Mesodermal cell (in vitro differentiated cells): ENCODE data around the gene TIMM13.
"Not testable (repeated sequence)": the region's sequence is repeated elsewhere in the genome, so short reads cannot be mapped to it uniquely, and the experiment has no call there.

ENCODE experiments used
- H3K27ac ChIP-seq: 2 replicates; pipeline ENCODE4 v1.7.0; 2013; ENCODE audit warnings: mild to moderate bottlenecking, low read depth, low read length, moderate library complexity; ENCODE audit not compliant: severe bottlenecking
- H3K36me3 ChIP-seq: 2 replicates; pipeline ENCODE4 v1.7.1; 2013; ENCODE audit warnings: mild to moderate bottlenecking, low read length, moderate library complexity; ENCODE audit not compliant: control insufficient read depth, insufficient read depth
- H3K4me1 ChIP-seq: one replicate; pipeline ENCODE4 v1.7.1; 2013; ENCODE audit warnings: mild to moderate bottlenecking, low read length; ENCODE audit not compliant: insufficient read depth, control insufficient read depth, poor library complexity, severe bottlenecking
- H3K4me3 ChIP-seq: 2 replicates; pipeline ENCODE4 v1.7.0; 2013; ENCODE audit warnings: low read length, control low read depth, mild to moderate bottlenecking; ENCODE audit not compliant: insufficient read depth, poor library complexity, severe bottlenecking; ENCODE audit errors: extremely low read depth
- H3K9me3 ChIP-seq: 2 replicates; pipeline ENCODE4 v1.7.1; 2013; ENCODE audit warnings: mild to moderate bottlenecking, low read length, moderate library complexity; ENCODE audit not compliant: control insufficient read depth
- WGBS, 2 experiments: methylation state at CpG; one replicate each; pipeline ENCODE4 v1.1.5; 2013; ENCODE audit warnings: missing lambda C conversion rate in 2 of 2; ENCODE audit not compliant: insufficient coverage in 2 of 2; 5-methylcytosine and 5-hydroxymethylcytosine counted together

Gene TIMM13

GRCh38 chr19:2410023-2410422 lies 17.4 kb downstream of the TIMM13 start:
- H3K4me1 ChIP-seq = no peaks in the 10 kb centered on the region
- WGBS, 2 experiments = 93 to 95% methylated on average over 7 of the region's 7 CpGs
- H3K9me3 ChIP-seq = peaks cover 10% of the 10 kb centered on the region
- no peak overlapping the region for H3K4me3 ChIP-seq
- H3K36me3 ChIP-seq = no peaks in the 10 kb centered on the region
- no peak overlapping the region for H3K27ac ChIP-seq

DNA sequence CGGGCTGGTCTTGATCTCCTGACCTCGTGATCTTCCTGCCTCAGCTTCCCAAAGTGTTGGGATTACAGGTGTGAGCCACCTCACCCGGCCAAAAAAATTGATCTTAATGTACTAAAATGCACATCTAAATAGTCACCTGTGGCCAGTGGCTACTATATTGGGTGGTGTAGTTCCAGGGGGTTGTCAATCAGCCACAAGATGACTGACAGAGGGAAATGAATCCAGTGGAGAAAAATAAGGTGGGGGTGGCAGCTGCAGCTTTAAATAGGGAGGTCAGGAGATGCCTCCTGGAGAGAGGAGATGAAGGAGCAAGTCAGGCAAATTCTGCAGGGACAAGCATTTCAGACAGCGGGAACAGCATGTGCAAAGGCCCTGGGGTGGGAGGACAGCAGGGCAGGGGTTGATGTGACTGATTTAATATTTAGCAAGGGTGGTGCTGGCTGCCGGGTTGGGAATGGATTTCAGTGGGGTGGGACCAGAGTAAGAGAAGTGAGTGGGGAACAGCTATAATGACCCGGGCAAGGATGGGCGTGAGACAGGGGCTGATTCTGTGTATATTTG lies 18.0 kb downstream of the TIMM13 start:
- Histone ChIP-seq H3K27ac (no peak overlapping the region), H3K4me1 (no peaks in the 10 kb centered on the region), H3K4me3 (no peak overlapping the region), H3K36me3 (no peaks in the 10 kb centered on the region), H3K9me3 (peaks cover 10% of the 10 kb centered on the region)
- WGBS, 2 experiments = 98% methylated on average over 4 to 6 of the region's 7 CpGs

- WGBS, 2 experiments = 87 to 90% methylated on average over 23 to 24 of the region's 25 CpGs
- H3K4me3 ChIP-seq = no peak overlapping the region
- H3K4me1 ChIP-seq = no peaks in the 10 kb centered on the region
- no peaks in the 10 kb centered on the region for H3K36me3 ChIP-seq
- H3K27ac ChIP-seq = no peak overlapping the region
- H3K9me3 ChIP-seq = peaks cover 10% of the 10 kb centered on the region
Measured at GRCh38 chr19:2408247-2408646, 19.1 kb downstream of the TIMM13 start.

DNA sequence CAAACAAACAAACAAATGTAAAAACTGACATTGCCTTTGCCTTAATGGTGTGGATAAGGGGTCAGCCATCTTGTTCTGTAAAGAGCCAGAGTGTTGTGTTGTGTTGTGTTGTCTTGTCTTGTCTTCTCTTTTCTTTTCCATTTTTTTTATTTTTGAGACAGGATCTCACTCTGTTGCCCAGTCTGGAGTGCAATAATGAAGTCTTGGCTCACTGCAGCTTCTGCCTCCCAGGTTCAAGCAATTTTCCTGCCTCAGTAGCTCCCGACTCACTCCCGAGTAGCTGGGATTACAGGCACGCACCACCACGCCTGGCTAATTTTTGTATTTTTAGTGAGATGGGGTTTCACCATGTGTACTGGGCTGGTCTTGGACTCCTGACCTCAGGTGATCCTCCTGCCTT lies 27.8 kb downstream of the TIMM13 start:
- Histone ChIP-seq H3K36me3 (no peaks in the 10 kb centered on the region), H3K27ac (no peak overlapping the region), H3K4me1 (no peaks in the 10 kb centered on the region), H3K4me3 (no peak overlapping the region), H3K9me3 (no peaks in the 10 kb centered on the region)
- 97 to 100% methylated on average over 4 of the region's 4 CpGs for WGBS, 2 experiments

DNA sequence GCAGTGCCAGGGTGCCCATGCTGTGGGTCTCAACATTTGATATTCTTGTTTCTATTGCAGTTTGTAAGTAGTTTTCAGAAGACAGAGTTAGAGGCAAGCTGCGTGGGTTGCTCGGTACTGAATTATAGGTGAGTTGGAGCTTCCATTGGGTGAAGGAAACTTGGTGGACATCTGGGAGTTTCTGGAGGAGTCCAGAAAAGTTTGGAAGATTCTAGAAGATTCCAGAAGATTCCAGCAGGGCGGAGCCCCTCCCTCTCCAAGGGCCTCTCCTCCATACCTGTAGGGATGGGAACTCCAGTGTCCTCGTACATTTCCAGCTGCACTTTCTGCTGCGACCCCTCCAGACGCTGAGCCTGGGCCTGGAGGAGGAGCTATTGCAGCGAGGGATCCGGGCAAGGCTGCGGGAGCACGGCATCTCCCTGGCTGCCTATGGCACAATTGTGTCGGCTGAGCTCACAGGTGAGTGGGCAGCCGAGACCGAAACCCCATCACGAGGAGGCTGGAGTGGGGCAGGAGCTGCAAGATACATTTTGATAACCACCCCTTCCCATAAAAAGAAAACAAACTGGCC lies 28.6 kb downstream of the TIMM13 start:
- no peaks in the 10 kb centered on the region for H3K9me3 ChIP-seq
- no peak overlapping the region for H3K27ac ChIP-seq
- WGBS, 2 experiments = 86 to 90% methylated on average over 12 to 14 of the region's 14 CpGs
- no peaks in the 10 kb centered on the region for H3K4me1 ChIP-seq
- H3K36me3 ChIP-seq = no peaks in the 10 kb centered on the region
- no peak overlapping the region for H3K4me3 ChIP-seq

- not testable (repeated sequence) for H3K36me3 ChIP-seq, H3K9me3 ChIP-seq, H3K4me1 ChIP-seq, H3K27ac ChIP-seq, H3K4me3 ChIP-seq
- 94 to 100% methylated on average over 4 to 5 of the region's 7 CpGs for WGBS, 2 experiments
Measured at GRCh38 chr19:2397173-2397572, 30.2 kb downstream of the TIMM13 start.

DNA sequence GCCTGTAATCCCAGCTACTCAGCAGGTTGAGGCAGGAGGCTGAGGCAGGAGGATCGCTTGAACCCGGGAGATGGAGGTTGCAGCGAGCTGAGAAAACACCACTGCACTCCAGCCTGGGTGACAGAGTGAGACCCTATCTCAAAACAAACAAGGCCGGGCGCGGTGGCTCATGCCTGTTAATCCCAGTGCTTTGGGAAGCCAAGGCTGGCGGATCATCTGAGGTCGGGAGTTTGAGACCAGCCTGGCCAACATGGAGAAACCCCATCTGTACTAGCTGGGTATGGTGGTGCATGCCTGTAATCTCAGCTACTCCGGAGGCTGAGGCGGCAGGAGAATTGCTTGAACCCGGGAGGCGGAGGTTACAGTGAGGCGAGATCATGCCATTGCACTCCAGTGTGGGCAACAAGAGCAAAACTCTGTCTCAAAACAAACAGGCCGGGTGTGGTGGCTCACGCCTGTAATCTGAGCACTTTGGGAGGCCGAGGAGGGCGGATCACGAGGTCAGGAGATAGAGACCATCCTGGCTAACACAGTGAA lies 32.0 kb downstream of the TIMM13 start:
- H3K4me1 ChIP-seq, H3K9me3 ChIP-seq, H3K4me3 ChIP-seq, H3K27ac ChIP-seq, H3K36me3 ChIP-seq: not testable (repeated sequence)
- 91 to 98% methylated on average over 18 of the region's 18 CpGs for WGBS, 2 experiments

DNA sequence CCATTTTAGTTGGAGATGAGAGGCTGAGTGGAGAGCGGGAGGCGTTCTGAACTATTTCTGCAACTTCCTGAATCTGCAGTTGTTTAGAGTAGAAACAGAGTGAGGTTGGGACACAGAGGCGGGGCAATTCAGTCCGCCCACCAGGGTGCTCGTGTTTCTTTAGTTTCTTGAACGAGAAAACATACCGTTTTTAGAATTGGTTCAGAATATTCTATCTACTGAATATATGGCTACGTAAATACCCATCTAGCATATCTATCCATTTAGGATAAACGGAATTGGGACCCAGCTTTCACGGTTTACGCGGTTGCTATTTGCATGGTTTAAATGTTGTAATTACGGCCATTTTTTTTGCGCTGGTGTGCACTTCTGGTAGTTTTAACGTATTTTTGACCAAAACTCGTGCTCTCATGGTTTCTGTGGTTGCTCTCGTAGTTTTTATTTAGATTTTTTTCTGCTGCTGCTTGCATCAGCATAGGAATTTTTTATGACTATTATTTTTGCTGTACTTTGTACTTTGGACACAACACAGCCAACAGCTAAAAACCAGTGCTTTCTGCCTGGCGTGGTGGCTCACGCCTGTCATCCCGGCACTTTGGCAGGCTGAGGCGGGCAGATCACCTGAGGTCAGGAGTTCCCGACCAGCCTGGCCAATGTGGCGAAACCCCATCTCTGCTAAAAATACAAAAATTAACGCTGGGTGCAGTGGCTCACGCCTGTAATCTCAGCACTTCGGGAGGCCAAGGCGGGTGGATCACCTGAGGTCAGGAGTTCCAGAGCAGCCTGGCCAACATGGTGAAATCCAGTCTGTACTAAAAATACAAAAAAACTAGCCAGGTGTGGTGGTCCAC lies 32.7 kb downstream of the TIMM13 start:
- Histone ChIP-seq H3K36me3 (no peaks in the 10 kb centered on the region), H3K27ac (no peak overlapping the region), H3K9me3 (no peaks in the 10 kb centered on the region), H3K4me3 (no peak overlapping the region), H3K4me1 (no peaks in the 10 kb centered on the region)
- 93% methylated on average over 21 to 22 of the region's 27 CpGs for WGBS, 2 experiments

GRCh38 chr19:2394054-2394441 lies 33.3 kb downstream of the TIMM13 start:
- Histone ChIP-seq H3K4me1 (no peaks in the 10 kb centered on the region), H3K36me3 (no peaks in the 10 kb centered on the region), H3K27ac (no peak overlapping the region), H3K9me3 (no peaks in the 10 kb centered on the region), H3K4me3 (no peak overlapping the region)
- WGBS, 2 experiments = 93 to 97% methylated on average over 5 to 6 of the region's 8 CpGs

DNA sequence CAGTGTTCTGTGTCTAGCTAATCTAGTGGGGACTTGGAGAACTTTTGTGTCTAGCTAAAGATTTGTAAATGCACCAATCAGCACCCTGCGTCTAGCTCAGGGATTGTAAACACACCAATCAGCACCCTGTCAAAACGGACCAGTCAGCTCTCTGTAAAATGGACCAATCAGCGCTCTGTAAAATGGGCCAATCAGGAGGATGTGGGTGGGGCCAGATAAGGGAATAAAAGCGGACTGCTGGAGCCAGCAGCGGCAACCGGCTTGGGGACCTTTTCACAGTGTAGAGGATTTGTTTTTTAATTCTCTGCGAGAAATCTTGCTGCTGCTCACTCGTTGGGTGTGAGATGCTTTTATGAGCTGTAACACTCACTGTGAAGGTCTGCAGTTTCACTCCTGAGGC lies 34.5 kb downstream of the TIMM13 start:
- H3K9me3 ChIP-seq, H3K36me3 ChIP-seq, H3K27ac ChIP-seq, H3K4me3 ChIP-seq, H3K4me1 ChIP-seq: not testable (repeated sequence)
- 93 to 94% methylated on average over 4 to 5 of the region's 8 CpGs for WGBS, 2 experiments

DNA sequence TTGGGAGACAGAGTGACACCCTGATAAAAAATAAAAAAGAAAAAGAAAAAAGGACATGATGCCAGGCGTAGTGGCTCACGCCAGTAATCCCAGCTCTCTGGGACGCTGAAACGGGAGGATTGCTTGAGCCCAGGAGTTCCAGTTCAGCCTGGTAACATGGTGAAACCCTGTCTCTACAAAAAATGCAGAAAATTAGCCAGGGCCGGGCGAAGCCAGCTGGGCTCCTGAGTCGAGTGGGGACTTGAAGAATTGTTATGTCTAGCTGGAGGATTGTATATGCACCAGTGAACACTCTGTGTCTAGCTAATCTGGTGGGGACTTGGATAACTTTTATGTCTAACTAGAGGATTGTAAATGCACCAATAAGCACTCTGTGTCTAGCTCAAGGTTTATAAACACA lies 35.0 kb downstream of the TIMM13 start:
- WGBS, 2 experiments = 71 to 82% methylated on average over 7 of the region's 7 CpGs
- no peaks in the 10 kb centered on the region for H3K36me3 ChIP-seq
- no peak overlapping the region for H3K27ac ChIP-seq
- no peaks in the 10 kb centered on the region for H3K9me3 ChIP-seq
- no peaks in the 10 kb centered on the region for H3K4me1 ChIP-seq
- no peak overlapping the region for H3K4me3 ChIP-seq
